HG03460 (cell line): ENCODE results near the gene INCA1.

Experiments used
- ATAC-seq: cut with Tn5 transposase; IDR thresholded peaks from one replicate; pipeline ENCODE4 v1.9.1; 2021; ENCODE audit not compliant: unreplicated experiment

The INCA1 gene

GRCh38 chr17:4938688-4939545 is 58.4 kb downstream of the INCA1 start:
- no peak for ATAC-seq
